ENCODE measurements around the gene CAMTA1.

The CAMTA1 gene

GRCh38 chr1:7553042-7553690 lies 767.9 kb downstream of the CAMTA1 start:
- H3K4me3 ChIP-seq (ENCODE audit: control insufficient read depth, low read depth, low read length) = no peak overlapping the region
- no peak for DNase-seq (ENCODE audit: low read depth)
- TF ChIP-seq, protein P1, sequence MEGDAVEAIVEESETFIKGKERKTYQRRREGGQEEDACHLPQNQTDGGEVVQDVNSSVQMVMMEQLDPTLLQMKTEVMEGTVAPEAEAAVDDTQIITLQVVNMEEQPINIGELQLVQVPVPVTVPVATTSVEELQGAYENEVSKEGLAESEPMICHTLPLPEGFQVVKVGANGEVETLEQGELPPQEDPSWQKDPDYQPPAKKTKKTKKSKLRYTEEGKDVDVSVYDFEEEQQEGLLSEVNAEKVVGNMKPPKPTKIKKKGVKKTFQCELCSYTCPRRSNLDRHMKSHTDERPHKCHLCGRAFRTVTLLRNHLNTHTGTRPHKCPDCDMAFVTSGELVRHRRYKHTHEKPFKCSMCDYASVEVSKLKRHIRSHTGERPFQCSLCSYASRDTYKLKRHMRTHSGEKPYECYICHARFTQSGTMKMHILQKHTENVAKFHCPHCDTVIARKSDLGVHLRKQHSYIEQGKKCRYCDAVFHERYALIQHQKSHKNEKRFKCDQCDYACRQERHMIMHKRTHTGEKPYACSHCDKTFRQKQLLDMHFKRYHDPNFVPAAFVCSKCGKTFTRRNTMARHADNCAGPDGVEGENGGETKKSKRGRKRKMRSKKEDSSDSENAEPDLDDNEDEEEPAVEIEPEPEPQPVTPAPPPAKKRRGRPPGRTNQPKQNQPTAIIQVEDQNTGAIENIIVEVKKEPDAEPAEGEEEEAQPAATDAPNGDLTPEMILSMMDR (IDR thresholded peaks at IDR 0.05; ENCODE audit: control insufficient read depth, insufficient read depth, low read depth, low read length, missing control alignments) = no peak

DNA sequence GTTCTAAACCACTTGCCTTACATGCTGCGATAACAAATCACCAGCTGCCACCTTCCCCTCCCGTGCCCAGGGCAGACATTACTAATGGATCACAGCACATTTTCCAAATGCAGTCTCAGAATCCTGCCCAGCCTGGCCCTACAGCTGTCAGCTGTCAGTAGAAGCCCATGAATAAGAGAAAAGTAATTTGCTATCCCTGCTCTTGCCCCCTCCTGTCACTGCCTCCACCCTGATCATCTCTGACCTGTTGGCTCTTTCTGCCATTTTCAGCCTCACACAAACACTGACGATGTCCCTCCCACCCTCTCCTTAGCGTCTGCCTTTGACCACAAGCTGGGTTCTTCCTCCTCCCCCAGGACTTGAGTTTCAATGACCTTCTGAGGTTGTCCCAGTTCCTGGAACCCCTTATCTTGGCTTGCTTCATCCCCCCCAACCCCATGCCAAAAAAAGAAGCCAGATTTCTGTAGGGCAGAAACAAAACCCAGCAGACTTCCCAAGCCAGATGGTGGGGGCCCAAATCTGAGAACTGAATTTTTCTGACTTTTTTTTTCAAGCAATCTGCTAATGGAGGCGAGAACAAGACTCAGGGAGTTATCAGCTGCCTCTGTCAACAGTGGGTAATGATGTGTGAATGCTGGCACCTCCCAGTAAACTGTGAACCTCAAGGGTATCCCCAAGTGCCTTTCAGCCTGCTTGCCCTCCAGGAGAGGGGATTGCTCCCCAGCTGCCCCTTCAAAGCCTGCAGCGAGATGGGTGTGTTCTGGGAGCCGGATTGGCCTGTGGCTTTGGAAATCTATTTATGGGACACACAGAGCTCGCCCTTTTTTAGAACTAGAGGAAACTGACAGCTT lies 769.4 kb downstream of the CAMTA1 start:
- TF ChIP-seq, protein P1 (IDR thresholded peaks at IDR 0.05; ENCODE audit: control insufficient read depth, insufficient read depth, low read depth, low read length, missing control alignments) = no peak
- no peak overlapping the region for H3K4me3 ChIP-seq (ENCODE audit: control insufficient read depth, low read depth, low read length)
- DNase-seq (ENCODE audit: low read depth) = no peak

DNA sequence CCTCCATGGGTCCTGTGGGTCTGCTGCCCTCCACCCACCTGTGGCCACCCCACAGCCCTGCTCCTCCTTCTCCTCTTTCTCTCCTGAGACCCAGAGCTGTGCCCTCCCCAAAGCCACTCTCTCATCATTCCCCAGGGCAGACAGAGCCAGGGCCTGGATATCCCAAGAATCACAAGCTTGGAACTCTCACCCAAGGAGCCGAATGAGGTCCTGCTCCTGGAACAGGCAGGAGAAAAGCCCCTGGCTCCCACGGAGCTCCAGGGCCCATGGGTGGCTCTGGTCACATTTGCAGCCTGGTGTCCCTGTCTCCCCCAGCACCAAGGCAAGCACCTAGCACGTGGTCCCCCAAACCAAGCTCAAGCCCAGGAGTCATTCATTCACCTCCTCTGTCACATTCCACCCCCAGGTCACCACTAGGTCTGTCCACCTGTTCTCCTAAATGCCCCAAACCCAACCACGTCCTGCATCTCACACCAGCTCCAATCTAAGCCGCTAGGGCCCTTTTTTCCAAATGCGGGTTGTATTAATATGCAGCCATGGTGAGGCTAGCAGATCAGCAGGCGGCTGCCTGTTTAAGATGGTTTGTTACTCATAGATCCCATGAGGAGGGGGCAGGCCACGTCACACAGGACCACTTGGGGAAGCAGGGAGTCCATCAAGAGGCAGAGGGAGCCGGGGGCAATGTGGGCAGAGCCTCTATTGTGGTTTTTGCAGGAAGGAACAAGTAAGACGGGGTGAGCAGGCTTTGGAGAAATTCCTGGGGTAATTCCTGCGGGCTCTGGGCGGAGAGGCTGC lies 770.3 kb downstream of the CAMTA1 start:
- TF ChIP-seq, protein P1 (IDR thresholded peaks at IDR 0.05; ENCODE audit: control insufficient read depth, insufficient read depth, low read depth, low read length, missing control alignments) = no peak
- DNase-seq (ENCODE audit: low read depth) = no peak
- no peak overlapping the region for H3K4me3 ChIP-seq (ENCODE audit: control insufficient read depth, low read depth, low read length)

DNA sequence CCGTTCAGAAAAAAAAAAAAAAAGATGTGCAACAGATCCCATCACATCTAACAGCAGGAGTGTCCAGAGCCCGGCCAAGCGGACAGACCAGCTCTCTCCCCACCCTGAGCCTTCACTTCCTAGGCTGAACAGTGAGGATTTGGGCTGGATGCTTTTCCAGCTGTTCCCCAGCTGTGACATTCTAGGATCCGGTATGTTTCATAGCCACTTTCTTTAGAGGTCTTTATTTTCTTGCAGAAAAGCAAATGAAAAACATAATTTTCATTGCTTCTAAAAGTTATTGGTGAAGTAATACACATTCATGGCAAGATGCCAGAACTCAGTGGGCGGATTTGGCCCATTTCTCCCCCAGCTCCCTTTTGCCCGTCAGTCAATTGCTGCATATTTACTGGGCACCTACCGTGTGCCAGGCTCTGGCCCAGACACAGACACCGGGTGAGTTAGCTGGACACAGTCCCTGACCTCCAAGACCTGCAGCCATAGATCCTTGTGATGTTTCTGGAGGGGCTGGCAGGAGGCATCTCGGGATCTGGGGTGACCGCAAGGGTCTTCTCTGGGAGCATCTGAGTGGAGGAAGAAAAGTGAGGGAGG lies 772.1 kb downstream of the CAMTA1 start:
- TF ChIP-seq, protein P1 (IDR thresholded peaks at IDR 0.05; ENCODE audit: control insufficient read depth, insufficient read depth, low read depth, low read length, missing control alignments) = no peak
- H3K4me3 ChIP-seq (ENCODE audit: control insufficient read depth, low read depth, low read length) = no peak overlapping the region
- no peak for DNase-seq (ENCODE audit: low read depth)

GRCh38 chr1:7558041-7558461 lies 772.8 kb downstream of the CAMTA1 start:
- TF ChIP-seq, protein P1 (IDR thresholded peaks at IDR 0.05; ENCODE audit: control insufficient read depth, insufficient read depth, low read depth, low read length, missing control alignments) = no peak
- DNase-seq (ENCODE audit: low read depth) = no peak
- H3K4me3 ChIP-seq (ENCODE audit: control insufficient read depth, low read depth, low read length) = no peak overlapping the region

- DNase-seq (ENCODE audit: low read depth) = no peak
- H3K4me3 ChIP-seq (ENCODE audit: control insufficient read depth, low read depth, low read length) = no peak overlapping the region
- TF ChIP-seq, protein P1 (IDR thresholded peaks at IDR 0.05; ENCODE audit: control insufficient read depth, insufficient read depth, low read depth, low read length, missing control alignments) = no peak
Observed at GRCh38 chr1:7558481-7558880, 773.2 kb downstream of the CAMTA1 start.

Data from AG09309 (cell line).